ENCODE results near the gene PAH.

DNA sequence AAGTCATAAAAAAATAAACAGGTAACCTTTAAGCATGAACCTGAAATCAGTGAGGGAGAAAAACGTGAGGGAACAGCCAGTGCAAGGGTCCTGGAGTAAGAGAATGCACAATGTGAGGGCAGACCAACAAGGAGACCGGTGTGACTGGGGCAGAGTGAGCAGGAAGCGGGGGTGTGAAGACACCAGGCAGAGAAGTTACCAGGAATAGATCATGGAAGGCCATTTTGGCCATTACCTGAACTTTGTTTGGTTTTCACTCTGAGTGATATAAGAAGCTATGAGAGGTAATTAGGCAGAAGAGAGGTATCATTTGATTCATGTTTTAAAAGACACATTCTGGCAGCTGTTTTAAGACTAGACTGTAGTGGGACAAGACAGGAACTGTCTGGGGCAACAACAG is 15.0 kb downstream of the PAH start:
- TF ChIP-seq POLR2A (IDR thresholded peaks at IDR 0.05) (no peak), CTCF (IDR thresholded peaks at IDR 0.05) (no peak)

All from adrenal gland (tissue), 5 donors.